ENCODE measurements around the gene ACACB.
"Not testable (repeated sequence)": the region's sequence is repeated elsewhere in the genome, so short reads cannot be mapped to it uniquely, and the experiment has no call there.

ACACB gene

GRCh38 chr12:109144224-109144623 lies 27.8 kb downstream of the ACACB start:
- no peak for DNase-seq

GRCh38 chr12:109147126-109147525 lies 30.7 kb downstream of the ACACB start:
- DNase-seq, result not testable (repeated sequence)

GRCh38 chr12:109147954-109148353 lies 31.6 kb downstream of the ACACB start:
- DNase-seq, result no peak

- no peak for DNase-seq
Observed at GRCh38 chr12:109150124-109150640, 33.8 kb downstream of the ACACB start.

GRCh38 chr12:109151457-109151856 lies 35.1 kb downstream of the ACACB start:
- no peak for DNase-seq

- DNase-seq, result no peak
Observed at GRCh38 chr12:109153821-109154441, 37.5 kb downstream of the ACACB start.

GRCh38 chr12:109154451-109155438 lies 38.4 kb downstream of the ACACB start:
- DNase-seq, result peak; percentile 73

DNA sequence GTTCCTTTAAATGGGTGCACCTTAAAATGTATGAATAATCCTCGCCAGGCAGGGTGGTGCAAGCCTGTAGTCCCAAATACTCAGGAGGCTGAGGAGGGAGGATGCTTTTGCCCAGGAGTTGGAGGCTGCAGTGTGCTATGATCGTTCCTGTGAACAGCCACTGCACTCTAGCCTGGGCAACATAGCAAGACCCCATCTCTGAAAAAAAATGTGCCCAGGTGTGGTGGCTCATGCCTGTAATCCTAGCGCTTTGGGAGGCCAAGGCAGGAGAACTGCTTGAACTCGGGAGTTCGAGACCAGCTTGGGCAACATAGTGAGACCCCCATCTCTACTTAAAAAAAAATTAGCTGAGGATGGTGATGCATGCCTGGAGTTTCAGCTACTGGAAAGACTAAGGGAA lies 39.6 kb downstream of the ACACB start:
- DNase-seq, result no peak

DNA sequence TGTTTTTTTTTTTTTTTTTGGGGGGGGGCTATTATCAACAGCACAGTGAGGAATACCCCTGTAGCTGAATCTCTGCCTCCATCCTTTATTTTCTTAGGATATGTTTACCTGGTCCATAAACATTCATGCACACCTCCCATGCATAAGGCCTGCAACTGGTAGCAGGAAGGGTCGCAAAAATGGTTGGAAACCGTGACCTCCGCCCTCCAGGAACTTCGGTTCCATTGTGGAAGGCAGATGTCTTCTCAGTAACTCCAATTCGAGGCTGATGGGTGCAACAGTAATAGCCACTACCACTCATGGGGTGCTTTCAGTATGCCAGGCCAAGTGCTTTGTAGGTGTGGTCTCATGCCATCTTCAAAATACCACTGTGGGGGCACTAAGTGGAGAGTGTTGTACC lies 40.2 kb downstream of the ACACB start:
- no peak for DNase-seq

- no peak for DNase-seq
Observed at GRCh38 chr12:109157986-109158385, 41.6 kb downstream of the ACACB start.

DNA sequence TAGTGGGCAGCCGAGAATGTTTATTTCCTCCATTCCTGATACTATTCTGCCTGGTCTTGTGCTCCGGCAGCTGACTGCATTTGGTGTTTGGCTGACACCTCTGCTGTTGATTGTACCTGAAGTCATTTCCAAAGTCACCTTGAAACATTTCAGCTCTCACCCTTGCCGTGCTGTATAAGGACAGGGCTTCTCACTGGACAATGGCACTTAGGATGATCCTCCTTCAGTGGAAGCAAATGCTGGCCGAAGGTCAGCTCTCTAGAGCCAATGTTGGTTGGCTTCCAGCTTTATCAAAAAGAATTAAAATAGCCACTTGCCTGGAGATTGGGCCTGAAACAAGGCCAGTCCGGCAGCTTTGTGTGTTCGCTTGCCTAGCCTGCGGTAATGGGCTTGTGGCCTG lies 44.0 kb downstream of the ACACB start:
- DNase-seq, result no peak

- no peak for DNase-seq
Observed at GRCh38 chr12:109160873-109161272, 44.5 kb downstream of the ACACB start.

DNA sequence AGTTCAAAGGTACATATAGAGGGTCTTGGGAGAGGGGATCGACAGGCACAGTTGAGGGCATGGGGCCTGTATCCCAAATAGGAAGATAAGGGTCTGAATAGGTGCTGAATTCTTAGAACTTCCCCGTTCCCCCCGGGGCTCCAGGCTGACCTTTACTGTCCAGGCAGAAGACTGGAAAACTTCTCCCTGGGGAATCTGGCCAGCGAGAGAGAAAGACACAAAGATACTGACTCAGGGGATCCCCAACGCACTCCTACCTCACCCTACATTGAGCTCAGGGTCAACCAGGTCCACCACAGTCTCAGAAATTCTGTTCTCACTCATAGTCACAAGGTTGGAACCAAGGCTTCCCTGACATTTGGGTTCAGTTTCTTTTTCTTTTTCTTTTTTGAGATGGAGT lies 46.2 kb downstream of the ACACB start:
- no peak for DNase-seq

DNA sequence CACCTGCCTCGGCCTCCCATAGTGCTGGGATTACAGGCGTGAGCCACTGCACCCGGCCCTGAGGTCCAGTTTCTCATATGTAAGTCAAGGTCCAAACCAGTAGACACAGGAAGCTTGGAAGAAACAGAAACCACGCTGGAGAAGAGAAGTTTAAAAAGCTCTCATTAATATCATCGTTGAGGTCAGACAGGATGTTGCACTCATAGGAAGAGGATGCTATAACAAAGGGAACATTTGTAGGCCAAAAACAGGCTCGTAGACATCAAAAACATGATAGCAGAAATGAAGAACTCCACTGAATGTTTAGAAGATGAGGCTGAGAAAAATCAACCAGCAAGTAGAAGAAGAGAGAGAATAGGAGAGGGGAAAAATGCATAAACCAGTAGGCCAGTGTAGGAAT lies 46.8 kb downstream of the ACACB start:
- DNase-seq, result no peak

- no peak for DNase-seq
Observed at GRCh38 chr12:109165599-109165998, 49.2 kb downstream of the ACACB start.

GRCh38 chr12:109166371-109166770 lies 50.0 kb downstream of the ACACB start:
- DNase-seq, result no peak

DNA sequence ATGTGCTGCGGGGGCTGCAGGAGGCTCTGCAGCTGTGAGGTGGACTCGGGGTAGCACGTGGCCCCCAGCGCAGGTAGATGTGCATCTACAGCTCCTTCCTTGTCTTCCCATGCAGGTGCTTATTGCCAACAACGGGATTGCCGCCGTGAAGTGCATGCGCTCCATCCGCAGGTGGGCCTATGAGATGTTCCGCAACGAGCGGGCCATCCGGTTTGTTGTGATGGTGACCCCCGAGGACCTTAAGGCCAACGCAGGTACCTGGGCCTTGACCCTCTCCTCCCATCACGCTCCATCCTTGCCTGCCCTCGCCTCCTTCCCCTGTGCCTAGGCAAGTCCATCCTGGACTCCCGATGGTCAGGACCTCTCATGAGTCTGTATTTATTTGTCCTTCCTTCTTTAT lies 51.4 kb downstream of the ACACB start:
- DNase-seq, result no peak

DNA sequence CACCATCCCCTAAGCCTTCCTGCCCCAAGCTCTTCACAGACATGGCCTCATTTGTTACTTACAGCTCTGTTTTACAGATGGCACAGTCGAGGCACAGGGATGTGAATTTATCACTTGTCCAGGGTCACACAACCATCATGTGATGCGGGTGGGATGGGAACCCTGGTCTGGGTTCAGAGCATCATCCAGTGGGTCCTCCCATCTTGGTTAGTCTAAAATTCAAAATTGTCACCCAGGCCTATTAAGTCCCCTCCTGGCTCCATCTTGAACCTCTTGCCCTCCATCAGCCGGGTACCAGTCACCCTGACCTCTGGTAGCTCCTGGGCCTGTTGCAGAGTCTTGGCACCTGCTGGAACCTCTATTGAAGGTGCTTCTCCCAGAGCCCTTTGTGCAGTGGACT lies 52.9 kb downstream of the ACACB start:
- no peak for DNase-seq

DNA sequence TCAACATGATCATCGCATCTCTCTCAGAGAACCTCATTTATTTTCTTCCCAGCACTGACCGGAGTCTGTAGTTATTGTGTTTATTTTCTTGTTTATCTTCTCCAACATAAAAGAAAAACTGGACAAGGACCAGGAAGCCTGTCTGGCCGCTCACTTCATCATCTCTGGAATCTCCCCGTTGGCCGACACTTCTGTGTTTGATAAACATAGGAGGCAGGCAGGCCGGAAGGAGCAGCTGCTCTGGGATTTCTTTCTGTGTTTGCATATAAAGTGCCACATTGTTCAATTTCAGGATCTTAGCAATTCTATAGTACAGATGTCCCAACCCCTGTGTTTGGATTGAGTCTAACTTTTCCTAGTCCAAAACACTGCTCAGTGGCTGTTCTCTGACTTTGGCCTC lies 53.3 kb downstream of the ACACB start:
- no peak for DNase-seq

DNA sequence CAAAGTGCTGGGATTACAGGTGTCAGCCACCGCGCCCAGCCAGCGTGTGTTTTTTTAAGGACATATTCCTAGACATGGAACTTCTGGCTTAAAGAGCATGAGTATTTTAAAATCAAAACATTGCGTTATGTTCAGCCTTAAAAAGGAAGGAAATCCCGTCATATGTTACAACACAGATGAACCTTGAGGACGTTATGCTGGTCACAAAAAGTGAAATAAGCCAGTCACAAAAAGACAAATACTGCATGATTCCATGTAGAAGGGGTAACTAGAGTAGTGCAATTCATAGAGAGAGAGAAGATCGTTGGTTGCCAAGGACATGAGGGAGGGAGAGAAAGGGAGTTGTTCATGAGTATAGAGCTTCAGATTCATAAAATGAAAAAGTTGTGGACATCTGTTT lies 53.9 kb downstream of the ACACB start:
- DNase-seq, result no peak

DNA sequence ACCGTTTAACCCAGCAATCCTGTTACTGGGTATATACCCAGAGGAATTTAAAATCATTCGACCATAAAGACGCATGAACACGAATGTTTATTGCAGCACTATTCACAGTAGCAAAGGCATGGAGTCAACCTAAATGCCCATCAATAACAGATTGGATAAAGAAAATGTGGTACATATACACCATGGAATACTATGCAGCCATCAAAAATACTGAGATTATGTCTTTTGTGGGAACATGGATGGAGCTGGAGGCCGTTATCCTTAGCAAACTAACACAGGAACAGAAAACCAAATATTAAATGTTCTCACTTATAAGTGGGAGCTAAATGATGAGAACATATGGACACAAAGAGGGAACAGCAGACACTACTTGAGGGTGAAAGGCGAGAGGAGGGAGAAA lies 56.4 kb downstream of the ACACB start:
- not testable (repeated sequence) for DNase-seq

- no peak for DNase-seq
Observed at GRCh38 chr12:109173443-109174240, 57.3 kb downstream of the ACACB start.

- DNase-seq, result no peak
Observed at GRCh38 chr12:109174468-109174867, 58.1 kb downstream of the ACACB start.

All from EL (cell line).